NCI-H128 (cell line): ENCODE data around the gene NEURL2.
A peak's percentile ranks its signal among the peaks of the same experiment; 100 is the strongest.
"Not testable (repeated sequence)": the region's sequence is repeated elsewhere in the genome, so short reads cannot be mapped to it uniquely, and the experiment has no call there.

ENCODE experiments used
- DNase-seq: peaks from one replicate; lab custom pipeline; 2025; ENCODE audit not compliant: unreplicated experiment; lab: John Stamatoyannopoulos, UW

Gene NEURL2

DNA sequence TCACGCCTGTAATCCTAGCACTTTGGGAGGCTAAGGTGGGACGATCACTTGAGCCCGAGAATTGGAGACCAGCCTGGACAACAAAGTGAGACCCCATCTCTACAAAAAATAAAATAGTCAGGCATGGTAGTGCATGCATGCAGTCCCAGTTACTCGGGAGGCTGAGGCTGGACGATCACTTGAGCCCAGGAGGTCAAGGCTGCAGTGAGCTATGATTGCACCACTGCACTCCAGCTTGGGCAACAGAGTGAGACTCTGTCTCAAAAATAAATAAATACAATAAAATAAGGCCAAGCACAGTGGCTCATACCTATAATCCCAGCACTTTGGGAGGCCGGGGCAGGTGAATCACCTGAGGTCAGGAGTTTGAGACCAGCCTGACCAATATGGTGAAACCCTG is 10.3 kb upstream of the NEURL2 start:
- DNase-seq = not testable (repeated sequence)

DNA sequence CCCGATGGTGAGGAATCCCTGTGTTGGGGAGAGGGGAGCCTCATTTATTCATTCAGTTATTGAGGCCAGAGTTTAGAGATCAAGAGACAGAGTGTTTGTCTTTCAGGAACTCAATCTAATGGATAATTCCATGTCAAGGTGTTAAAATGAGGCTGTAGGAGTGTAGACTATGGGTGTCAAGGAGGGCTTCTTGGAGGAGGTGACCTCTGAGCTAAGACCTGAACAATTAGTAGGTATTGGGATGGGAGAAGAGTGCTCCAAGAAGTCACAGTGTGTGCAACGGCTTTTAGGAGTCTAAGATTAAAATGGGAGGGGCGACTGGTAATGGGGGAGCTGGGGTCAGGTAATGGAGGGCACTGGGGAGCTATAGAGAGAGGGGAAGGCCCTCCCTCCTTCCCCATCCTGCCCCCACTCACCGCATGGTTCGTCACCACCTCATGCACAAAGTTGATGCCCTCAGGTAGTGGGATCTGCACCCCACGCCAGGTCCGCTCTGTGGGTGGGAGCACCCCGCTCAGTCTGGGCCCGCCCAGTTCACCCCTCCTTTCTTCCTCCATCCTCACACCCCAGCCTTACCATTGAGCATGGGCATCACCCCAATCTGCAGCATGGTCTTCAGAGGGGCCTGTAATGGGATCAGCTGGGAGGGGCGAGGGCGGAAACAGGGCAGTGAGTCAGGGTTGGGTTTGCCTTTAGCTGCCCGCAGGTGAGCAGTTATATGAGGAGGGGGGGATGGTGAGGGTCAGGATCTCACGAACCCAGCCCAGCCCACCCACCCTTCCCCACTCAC is 8.2 kb upstream of the NEURL2 start:
- DNase-seq = no peak

DNA sequence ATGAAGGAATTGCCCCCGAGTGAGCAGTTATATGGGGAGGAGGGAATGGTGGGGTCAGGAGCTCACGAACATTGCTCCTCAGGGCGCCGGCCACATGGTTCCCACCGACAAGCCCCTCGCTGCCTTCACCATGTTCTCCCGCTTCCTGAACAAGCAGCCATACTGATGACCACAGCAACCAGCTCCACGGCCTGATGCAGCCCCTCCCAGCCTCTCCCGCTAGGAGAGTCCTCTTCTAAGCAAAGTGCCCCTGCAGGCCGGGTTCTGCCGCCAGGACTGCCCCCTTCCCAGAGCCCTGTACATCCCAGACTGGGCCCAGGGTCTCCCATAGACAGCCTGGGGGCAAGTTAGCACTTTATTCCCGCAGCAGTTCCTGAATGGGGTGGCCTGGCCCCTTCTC is 7.3 kb upstream of the NEURL2 start:
- DNase-seq = no peak

DNA sequence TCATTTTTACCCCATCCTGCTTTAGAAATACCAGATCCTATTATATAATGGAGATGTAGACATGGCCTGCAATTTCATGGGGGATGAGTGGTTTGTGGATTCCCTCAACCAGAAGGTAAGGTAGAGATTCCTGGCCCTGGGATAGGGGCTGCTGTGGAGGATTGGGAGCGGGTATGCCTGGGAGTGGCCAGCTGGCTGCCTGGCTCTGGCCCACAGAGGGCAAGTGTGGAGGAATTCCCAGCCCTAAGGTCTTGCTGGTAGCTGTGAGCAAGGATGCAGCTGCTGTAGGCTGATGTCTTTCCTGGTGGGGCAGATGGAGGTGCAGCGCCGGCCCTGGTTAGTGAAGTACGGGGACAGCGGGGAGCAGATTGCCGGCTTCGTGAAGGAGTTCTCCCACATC is 6.7 kb upstream of the NEURL2 start:
- no peak for DNase-seq

DNA sequence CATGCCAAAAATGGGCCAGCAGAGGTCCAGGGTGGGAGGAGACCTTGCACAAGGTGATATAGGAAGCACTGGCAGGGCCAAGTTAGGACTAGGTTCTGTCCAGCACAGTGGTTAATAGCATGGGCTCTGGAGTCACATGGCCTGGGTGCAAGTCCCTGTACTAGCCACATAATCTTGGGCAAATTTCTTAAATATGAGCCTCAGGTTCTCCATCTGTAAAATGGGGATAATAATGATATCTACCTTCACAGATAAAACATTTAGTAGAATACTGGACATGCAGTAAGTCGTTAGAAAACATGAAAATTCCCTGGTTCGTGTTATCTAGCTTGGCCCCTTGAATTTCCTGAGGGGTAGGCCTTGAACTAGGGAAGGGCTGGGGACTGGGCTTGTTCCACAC is 6.3 kb upstream of the NEURL2 start:
- DNase-seq = no peak

DNA sequence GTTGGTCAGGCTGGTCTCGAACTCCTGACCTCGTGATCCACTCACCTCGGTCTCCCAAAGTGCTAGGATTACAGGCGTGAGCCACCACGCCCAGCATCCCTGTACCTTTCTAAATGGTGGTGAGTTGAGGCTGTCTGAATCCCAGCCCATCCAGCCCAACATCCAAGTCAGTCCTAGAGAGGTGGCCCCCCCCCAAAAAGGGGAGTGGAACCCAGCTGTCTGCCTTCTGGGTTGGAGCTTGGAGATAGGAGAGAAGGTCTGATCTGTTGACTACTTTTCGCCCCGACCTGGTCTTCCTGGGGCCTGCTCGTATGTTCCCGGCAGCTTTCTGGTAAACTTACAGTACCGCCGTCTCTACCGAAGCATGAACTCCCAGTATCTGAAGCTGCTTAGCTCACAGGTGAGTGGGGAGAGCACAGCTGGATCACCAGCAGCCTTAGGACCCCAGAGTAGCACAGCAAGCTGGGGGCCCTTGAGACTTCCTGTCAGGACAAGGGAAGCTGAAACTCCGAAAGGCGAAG is 5.7 kb upstream of the NEURL2 start:
- no peak for DNase-seq

DNA sequence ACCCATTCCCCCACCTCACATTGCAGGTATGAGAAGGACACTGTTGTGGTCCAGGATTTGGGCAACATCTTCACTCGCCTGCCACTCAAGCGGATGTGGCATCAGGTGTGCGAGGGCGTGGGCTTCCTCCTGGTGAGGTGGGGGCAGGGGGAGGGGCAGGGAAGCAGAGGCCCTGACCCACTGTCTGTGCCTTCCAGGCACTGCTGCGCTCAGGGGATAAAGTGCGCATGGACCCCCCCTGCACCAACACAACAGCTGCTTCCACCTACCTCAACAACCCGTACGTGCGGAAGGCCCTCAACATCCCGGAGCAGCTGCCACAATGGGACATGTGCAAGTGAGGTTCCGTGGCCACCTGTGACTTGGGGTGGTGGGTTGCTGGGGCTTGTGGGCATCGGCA is 3.8 kb upstream of the NEURL2 start:
- DNase-seq = no peak

DNA sequence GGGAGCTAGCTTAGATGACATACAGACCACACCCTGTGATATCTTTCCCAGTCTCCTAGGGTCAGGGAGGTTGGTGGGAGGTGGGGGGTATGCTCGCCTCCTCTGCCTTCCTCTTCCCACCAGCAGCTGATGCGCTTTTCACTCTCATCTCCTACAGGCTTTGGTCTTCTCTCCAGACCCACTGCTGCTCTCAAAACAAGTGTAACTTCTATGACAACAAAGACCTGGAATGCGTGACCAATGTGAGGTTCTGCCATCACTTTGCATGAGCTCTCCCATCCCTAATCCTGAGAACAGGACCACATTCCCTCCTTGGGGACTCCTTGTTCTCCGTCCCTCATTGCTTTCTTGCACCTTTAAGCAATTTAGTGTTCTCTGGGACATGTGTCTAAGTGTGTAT is 2.8 kb upstream of the NEURL2 start:
- no peak for DNase-seq

DNA sequence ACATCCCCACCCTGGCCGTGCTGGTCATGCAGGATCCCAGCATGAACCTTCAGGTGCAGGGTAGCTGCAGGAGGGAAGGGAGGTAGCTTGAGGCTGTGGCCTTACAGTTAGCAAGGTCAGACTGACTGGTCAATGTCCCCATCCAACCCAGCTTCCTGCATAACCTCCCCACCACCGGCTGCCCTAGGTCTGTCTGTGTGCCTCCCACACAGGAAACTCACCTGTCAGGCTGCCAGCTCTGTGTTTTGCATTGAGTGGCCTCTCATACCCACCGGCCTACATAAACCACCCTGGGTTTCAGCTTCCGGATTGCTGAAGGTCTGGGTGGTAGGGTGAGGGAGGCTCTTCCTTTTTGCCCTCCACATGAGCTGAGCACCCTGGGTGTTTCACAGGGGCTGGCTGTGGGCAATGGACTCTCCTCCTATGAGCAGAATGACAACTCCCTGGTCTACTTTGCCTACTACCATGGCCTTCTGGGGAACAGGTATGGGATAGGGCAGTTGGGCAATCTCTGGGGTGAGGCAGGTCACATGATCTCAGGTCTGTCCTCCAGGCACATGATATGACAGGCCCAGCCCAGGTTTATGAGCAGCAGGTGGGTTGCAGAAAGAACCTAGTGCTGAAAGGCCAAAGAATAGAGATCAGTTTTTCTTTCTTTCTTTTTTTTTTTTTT is 2.0 kb upstream of the NEURL2 start:
- no peak for DNase-seq

DNA sequence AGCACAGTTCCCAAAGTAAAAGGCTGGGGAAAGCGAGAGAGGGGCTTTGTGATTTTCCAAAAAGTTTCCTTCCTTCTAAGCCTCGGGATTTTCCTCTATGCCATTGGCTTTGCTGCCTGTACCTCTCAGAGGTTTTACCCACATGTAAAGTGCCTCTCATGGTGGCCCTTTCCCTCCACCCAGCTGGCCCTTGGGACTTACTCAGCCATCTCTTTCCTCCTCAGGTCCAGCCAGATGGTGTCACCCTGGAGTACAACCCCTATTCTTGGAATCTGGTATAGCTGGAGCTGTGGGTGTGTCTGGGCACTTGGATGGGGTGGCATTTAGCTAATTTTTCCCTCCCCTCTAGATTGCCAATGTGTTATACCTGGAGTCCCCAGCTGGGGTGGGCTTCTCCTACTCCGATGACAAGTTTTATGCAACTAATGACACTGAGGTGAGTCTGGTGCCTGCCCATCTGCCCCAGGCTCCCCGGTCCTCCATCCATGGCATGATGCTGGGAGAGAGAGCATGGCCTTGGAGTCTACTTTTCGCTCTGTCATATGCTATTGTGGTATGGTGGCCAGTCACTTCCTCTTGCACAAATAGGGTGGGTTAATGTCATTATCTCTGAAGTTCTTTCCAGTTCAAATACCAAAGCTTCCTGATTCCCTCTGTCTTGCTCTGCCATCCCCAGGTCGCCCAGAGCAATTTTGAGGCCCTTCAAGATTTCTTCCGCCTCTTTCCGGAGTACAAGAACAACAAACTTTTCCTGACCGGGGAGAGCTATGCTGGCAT is 1.2 kb upstream of the NEURL2 start:
- no peak for DNase-seq

DNA sequence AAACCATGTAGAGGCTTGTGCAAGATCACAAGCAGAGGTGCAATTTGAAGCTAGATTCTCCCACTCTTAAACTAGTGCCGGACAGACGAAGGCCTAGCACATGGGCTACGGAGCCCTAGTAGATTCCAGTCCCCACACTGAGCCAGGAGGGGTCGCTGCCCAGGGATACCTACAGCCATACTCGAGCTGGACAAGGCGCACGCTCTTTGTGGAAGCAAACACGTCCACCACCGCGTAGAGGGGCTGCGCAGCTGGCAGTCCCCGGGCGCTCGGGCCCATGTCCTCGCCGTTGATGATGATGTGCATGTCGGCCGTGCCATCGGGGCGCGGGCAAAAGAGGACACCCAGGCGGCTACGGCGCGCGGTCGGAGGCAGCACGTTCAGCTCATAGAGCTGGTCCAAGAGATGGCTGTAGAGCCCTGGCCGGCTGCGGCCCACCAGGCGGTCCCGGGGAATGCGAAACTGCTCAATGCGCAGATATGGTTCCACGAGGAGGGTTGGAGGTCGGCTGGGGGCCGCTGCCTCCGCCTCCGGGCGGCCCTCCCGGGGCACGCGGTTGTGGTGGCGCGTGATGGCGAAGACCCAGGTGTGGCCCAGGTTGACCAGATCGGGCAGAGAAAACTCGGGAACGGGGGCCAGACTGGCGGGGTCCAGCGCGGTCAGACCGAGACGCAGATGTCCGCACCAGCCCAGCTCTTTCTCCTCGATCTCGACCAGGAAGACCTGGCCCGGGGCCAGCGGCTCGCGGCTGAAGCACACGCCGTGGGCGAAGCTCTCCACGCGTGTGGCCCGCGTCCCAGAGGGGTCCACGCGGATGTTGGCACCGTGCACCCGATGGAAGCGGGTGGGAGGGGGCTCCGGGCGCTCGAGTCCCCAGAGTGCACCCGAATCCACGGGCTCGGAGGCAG is 677 bp downstream of the NEURL2 start:
- peak; percentile 31 for DNase-seq

DNA sequence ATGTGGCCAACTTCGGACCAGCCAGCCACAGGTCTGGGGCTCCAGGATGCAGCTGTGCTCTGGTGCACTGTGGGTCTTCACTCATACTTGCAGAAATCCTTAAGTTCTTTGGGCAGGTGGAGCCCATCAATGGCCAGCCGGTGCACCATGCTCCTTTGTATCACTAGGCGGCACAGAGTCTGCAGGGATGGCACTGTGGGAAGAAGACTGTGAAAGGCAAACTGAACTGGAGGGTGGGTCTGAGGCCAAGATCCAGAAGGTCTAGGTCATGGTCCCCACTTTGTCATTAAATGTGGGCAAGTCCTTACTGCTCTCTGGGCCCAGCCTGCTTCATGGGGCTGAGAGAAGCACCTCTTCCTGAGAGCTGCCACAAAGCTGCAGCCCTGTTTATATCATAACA is 2.3 kb downstream of the NEURL2 start:
- no peak for DNase-seq

DNA sequence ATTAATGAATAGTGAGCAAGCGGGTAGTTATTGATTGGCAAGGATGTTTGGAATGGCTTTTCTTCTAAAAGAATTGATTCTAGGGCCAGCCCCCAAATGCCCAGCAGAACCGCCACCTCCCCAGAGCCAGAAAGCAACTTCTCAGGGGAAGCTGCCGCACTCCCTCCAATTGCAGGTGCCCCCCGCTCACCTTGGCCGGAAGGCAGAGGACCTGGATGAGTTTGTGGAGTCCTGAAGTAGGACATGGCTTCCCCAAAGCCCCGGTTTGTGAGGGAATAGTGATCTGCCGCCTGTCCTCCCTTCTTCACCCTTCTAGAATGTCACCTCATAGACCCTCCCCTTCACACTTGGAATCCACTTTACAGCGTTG is 3.7 kb downstream of the NEURL2 start, which contains the start of gene SPATA25:
Gene SPATA25 (minus strand): TSS at position 277 of the 370 bp plus-strand sequence. CDS start 32 bp downstream, at position 245.
- no peak for DNase-seq

DNA sequence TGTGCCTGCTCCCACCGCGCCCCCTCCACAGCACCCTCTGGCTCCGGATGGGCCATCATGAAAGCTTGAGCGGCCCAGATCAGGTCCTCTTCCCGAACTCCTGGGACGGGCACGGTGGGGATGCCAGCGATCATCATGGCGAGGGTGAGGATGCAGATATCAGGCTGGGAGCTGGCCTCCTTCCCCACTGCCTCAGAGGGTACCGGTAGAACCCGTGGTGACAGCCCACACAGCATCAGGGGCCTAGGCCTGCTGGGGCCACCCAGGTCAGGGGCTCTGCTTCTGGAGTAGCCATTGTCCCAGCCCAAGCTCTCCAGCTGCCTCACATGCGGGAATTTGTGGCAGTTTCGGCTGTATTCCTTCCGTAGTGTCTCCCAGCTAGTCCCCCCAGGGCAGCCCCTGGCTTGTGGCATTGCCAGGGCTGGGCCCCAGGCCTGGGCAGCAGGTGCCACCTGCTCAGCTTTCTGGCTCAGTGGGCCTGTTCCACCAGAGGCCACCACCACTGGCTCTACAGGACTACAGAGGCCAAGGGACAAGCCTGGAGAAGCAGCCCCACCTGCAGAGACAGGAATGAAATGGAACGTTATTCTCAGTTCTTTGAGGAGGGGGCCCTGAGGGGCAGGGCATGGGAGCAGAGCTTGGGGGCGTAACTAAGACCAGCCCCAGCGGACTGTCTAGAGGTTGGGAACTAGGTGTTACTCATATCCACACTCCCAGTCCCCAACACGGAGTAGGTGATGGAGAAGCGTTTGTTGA is 4.2 kb downstream of the NEURL2 start:
- DNase-seq = no peak

DNA sequence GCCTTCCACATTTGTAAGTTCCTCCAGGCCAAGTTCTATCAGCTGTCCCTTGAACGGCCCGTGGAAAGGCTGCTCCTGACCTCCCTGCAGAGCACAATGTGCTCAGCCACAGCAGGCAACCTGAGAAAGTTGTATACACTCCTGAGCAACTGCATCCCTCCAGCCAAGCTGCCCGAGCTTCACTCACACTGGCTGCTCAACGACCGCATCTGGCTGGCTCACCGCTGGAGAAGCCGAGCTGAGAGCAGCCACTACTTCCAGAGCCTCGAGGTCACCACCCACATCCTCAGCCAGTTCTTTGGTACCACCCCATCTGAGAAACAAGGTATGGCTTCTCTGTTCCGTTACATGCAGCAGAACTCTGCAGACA is 7.9 kb downstream of the NEURL2 start:
- no peak for DNase-seq

DNA sequence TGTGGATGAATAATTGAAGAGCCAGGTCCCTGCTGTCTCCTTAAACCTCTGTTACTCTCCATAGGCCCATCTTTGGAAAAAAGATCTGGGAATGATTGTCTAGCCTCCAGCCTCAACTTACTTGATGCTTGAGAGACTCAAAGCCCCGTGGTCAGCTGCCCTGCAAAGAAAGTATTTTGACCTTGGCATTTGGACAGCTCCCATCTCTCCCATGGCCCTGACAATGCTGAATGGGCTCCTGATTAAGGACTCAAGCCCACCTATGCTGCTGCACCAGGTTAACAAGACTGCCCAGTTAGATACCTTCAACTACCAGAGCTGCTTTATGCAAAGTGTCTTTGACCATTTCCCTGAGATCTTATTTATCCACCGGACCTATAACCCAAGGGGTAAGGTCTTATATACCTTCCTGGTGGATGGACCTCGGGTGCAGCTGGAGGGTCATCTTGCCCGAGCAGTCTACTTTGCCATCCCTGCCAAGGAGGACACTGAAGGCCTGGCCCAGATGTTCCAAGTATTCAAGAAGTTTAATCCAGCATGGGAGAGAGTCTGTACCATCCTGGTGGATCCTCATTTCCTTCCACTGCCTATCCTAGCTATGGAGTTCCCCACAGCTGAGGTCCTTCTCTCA is 8.4 kb downstream of the NEURL2 start:
- no peak for DNase-seq

DNA sequence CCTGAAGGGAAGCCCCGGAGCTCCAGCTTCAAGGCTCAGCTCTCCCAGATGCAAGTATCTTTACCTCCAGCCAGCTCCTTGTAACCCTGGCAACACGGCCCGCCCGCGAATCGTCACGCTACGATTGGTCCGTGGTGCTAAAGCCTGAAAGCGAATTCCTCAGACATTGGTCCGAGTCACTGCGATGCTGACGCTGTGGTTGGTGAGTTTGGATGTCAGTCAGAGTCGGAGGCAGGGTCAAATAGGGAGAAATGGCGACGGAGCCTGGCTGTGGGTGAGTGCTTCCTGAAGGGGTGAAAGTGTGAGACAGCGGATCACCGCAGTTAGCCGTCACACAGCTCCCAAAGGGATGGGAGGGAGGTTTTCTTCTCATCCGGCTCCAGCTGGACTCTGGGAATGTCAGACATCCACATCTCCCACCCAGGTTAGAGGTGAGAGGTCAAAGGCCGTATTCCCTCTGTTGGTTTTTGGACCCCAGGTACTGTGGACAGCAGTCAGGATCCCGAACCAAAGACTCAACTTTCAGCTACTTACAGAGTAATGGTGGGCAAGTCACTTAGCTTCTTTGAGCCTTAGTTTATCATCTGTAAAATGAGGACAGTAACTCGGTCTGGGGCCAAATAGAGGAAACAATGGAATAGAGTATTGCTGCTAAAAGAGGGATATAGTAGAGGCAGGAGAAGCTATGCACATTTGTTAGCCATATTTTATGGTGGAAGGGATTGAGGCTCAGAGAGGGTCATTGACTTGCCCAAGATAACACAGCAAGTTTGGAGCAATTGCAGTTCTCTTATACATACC is 9.8 kb downstream of the NEURL2 start, which contains the start of gene ZSWIM1:
Gene ZSWIM1 (plus strand): TSS at position 240 of the 801 bp plus-strand sequence. CDS start 1,366 bp downstream, outside the sequence.
- peak; percentile 99 for DNase-seq

DNA sequence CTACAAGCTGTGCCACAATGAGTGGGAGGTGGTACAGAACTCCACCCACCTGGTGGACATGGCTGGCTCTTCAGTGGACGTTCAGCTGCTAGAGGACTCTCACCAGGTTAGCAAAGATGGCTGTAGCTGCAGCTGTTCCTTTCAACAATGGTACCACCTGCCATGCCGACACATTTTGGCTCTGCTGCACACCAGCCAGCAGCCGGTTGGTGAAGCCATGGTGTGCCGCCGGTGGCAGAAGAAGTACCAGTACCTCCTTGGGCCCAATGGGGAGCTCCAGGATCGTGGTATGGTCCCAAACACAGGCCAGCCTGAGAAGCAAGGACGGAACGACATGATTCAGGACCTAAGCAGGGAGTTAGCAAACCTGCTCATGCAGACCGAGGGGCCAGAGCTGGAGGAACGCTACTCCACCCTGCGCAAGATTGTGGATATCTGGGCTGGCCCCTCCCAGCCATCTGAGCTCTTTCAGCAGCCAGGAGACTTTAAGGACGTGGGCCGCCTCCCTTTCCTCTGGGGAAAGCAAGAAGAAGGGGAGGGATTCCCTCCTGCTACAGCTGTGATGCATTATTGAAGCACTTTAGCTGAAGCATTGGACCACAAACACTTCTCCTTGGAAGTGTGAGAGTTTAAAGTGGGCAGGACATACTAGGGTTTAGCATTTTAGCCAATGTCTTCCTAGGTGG is 12.8 kb downstream of the NEURL2 start:
- no peak for DNase-seq
